GM21529 (cell line): ENCODE measurements around the gene NMRK2.
"Not testable (repeated sequence)": the region's sequence is repeated elsewhere in the genome, so short reads cannot be mapped to it uniquely, and the experiment has no call there.

Experiments used
- ATAC-seq: cut with Tn5 transposase; IDR thresholded peaks from one replicate; pipeline ENCODE4 v1.9.1; 2021; ENCODE audit not compliant: unreplicated experiment

NMRK2 gene

GRCh38 chr19:3936506-3937442, 3.9 kb downstream of the NMRK2 start:
- no peak for ATAC-seq

- ATAC-seq, result not testable (repeated sequence)
Measured at GRCh38 chr19:3938300-3938950, 5.6 kb downstream of the NMRK2 start.

- no peak for ATAC-seq
Measured at GRCh38 chr19:3942790-3943409, 10.0 kb downstream of the NMRK2 start.

- no peak for ATAC-seq
Measured at GRCh38 chr19:3944018-3944721, 11.3 kb downstream of the NMRK2 start.

GRCh38 chr19:3945838-3946237, 13.0 kb downstream of the NMRK2 start:
- no peak for ATAC-seq

GRCh38 chr19:3947316-3947933, 14.6 kb downstream of the NMRK2 start:
- ATAC-seq, result not testable (repeated sequence)

- no peak for ATAC-seq
Measured at GRCh38 chr19:3949294-3949693, 16.4 kb downstream of the NMRK2 start.

- no peak for ATAC-seq
Measured at GRCh38 chr19:3949997-3950859, 17.4 kb downstream of the NMRK2 start.

- no peak for ATAC-seq
Measured at GRCh38 chr19:3950871-3951861, 18.3 kb downstream of the NMRK2 start.

- not testable (repeated sequence) for ATAC-seq
Measured at GRCh38 chr19:3952755-3953276, 19.9 kb downstream of the NMRK2 start.

- ATAC-seq, result no peak
Measured at GRCh38 chr19:3954107-3954506, 21.2 kb downstream of the NMRK2 start.

GRCh38 chr19:3955276-3955675, 22.4 kb downstream of the NMRK2 start:
- not testable (repeated sequence) for ATAC-seq

GRCh38 chr19:3955688-3956087, 22.8 kb downstream of the NMRK2 start:
- ATAC-seq, result no peak

- ATAC-seq, result no peak
Measured at GRCh38 chr19:3958836-3959765, 26.2 kb downstream of the NMRK2 start.

- ATAC-seq, result no peak
Measured at GRCh38 chr19:3959766-3960131, 26.9 kb downstream of the NMRK2 start.

GRCh38 chr19:3961007-3961406, 28.1 kb downstream of the NMRK2 start:
- ATAC-seq, result no peak
